Cerebellar nuclear complex (tissue), 1 donor: ENCODE results near the gene AP3B1.

Experiments used
- DNase-seq, 2 experiments: peaks; one replicate each; lab custom pipeline; 2025; lab: John Stamatoyannopoulos, UW

The AP3B1 gene

DNA sequence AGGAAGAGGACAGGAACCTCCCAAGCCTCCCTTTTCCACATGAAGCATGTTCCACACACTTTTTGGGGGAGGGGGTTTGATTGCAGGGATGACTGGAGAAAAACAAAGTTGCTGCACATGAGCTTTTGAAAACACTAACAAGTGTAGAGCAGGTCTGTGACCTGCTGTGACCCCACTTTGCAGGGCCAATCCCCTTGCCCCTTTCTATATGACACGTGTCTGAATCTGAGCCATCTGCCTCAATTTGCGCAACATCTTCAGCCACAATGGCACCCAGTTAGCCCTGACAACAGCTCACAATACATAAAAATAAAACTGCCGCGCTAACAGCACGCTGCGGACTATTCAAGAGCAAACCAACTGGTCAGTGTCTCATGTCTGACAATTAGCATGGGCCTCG is 290.6 kb downstream of the AP3B1 start:
- no peak for DNase-seq

DNA sequence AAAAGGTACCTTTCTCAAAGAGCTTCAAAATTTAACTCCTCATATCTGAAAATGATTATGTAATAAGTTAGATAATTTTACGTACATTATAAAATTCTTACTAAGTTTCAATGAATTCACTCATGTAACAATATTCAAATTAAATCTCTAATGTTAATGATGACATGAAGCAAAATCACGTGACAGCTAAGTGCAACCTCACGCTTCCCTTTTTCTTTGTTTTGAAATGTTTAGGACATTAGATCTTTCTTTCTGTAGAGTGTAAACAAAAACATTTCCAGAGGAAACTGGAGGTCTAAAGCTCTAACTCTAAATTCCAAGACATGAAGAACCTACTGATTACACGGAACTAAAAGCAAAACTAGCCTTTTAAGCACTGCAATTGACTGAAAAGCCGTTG is 291.0 kb downstream of the AP3B1 start:
- no peak for DNase-seq

DNA sequence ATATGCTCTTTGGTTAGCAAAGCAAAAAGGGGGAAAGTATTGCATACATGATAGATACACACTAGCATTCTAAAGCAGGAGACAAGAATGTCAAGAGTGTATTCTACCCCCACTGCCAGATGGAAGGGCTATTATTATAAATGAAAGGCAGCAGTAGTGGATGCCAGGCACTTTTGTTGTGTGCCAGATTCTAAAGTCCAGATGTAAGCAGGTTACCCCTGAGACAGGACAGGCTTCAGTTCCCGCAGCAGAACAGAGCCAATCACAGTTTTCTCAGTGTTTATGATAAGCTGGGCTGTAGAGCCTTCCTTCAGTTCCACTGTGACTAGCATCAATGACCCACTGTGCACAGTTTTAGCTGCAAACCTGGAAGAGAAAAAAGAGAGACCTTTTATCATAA is 291.8 kb downstream of the AP3B1 start:
- DNase-seq = no peak

DNA sequence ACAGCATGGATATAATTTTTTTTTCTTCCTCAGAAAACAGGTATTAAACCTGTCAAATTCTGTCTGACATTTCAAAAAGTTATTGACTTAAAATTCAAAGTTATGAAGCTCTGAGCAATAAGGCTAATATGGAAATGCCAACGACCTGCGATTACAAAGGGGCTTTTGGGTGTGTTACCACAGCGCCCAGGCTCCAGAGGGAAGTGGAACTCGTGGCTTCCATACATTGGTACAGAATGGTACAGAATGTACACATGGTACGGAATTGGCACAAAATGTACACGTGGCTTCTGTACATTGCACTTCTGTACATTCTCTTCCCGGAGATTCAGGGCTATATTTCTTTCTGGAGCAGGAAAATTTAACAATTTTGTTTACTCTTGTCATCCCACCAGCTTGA is 293.3 kb downstream of the AP3B1 start:
- no peak for DNase-seq

- DNase-seq = no peak
Observed at GRCh38 chr5:78000191-78000590, 294.3 kb downstream of the AP3B1 start.

DNA sequence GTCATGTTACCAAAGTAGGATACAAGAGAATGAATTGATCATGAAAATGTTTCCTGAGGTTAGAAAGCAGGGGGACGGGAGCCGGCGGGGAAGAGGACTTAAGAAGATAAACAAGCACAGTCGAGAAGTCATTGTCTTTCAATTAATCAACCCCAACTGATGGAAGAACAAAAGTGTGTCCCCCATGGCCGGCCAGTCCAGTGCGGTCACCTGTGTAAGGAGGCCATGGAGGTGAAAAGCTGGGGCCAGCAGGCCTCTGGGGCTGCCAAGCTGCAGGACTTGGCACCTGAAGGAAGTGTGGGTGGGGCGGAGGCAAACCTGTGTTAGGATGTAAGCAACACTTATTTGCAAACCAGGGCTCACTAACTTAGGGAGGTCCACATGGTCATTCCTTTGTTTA is 295.1 kb downstream of the AP3B1 start:
- DNase-seq = no peak

DNA sequence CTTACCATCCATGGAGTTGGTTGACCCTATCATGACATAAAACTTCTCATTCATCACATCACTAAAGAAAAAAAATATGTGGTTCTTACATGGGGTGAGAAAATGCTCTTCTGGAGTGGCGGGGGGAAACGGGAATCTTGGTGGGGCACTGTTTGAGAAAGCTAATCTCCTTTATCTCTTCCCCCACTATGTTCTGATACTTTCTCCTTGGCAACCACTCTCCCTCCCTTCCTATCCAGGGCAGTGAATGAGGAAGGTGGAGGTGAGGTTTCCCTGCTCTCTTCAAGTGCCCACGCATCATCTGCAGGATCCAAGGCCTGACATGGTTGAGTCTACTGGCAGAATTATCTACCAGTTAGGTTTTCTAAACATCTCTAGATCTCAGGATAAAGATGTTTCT is 297.6 kb downstream of the AP3B1 start:
- no peak for DNase-seq

DNA sequence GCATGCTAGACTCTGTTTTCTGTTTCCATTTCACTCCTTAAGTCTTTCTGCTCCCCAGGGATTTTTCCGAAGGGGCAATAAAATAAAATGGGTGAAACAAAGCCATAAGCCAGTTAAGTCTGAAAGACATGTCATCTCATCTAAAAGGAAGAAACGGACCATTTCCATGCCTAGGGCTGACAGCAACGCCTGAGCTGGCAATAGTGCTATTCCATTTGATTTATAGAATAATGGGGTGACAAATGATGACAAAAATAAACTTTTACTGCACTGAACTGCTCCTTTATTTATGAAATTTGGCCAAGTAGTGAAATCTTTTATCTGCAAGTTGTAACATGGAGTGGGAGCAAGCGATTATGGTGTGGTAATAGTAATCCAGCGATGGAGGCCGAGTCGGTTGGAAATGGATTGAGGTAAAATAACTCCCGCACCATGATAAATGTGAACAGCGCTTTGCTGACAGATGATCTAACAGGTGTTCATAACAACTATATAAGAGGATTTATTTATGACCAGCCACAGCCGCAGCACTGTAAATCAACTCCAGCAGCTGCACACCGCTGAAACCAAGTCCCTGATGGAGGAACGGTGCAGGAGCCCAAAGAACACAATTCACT is 298.6 kb downstream of the AP3B1 start:
- no peak for DNase-seq

GRCh38 chr5:77994943-77995342 is 299.6 kb downstream of the AP3B1 start:
- no peak for DNase-seq

- no peak for DNase-seq
Observed at GRCh38 chr5:77993855-77994318, 300.6 kb downstream of the AP3B1 start.

DNA sequence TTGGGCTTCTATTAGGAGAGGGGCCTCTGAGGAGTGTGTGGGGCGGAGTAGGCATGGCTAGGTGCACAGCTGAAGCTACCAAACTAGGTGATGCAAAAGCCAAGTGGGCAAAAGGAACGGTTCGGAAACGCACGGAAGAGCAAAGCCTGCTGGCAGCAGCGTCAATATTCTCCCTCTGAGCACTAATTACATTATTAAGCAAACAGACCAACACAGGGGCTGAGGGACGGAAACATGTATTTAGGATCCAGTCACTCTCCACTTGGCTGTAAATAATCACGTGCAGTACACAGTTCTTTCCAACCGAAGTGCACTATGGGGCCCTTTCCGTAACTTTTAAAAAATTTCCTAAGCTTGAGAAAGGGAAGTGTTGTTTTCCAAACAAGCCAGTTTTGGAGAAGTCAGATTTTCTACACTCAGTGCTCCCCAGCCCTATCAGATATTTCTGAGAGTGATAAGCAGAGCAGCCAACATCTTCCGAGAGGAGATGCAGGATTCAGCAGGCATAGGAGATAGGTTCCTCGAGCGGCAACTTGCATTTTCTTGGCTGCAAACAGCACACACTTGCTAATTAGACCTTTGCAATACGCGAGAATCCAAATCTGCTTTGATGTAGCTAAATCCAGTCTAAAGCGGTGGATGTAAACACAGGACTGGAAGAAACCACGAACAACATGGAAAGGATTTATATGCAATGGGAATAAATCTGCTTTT is 301.2 kb downstream of the AP3B1 start:
- DNase-seq = no peak

GRCh38 chr5:77991084-77991483 is 303.4 kb downstream of the AP3B1 start:
- no peak for DNase-seq

GRCh38 chr5:77990020-77990419 is 304.5 kb downstream of the AP3B1 start:
- DNase-seq = no peak

DNA sequence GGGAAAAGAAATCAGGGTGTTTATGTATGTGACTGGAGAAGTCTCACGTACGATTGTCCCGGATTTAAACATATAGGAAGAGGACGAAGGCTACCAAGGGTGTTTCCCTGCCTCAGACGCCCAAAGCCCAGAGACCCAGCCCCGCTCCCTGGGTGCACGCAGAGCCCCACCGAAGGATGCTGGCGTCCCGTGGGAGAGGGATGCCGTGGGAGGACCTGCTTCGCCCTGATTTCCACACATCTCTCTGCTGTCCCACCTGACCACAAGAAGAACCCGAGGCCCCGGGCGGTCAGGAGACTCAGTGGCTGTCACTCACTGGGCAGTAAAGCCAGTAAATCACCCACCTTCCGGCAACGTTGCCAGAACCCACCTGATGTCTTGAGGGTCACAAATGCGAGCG is 306.5 kb downstream of the AP3B1 start:
- DNase-seq = no peak

DNA sequence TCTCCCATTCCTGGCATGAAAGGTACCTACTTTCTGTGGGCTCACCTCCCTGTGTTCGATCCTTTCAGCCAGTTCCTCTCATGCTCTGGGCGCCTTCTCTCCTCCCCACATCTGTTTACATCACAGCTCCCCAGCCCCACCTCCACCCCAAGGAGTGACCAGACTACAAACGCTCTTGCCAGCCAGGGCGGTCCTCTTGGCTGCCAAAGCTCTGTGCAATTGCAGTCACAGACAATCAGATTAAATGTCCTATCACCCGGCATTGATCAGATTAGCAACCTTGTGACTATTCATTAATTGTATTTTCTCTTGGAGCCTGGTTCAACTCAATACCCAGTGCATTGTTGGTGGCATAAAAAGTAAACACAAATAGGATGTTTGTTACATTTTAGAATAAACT is 307.2 kb downstream of the AP3B1 start:
- no peak for DNase-seq

- no peak for DNase-seq
Observed at GRCh38 chr5:77986261-77986660, 308.2 kb downstream of the AP3B1 start.

DNA sequence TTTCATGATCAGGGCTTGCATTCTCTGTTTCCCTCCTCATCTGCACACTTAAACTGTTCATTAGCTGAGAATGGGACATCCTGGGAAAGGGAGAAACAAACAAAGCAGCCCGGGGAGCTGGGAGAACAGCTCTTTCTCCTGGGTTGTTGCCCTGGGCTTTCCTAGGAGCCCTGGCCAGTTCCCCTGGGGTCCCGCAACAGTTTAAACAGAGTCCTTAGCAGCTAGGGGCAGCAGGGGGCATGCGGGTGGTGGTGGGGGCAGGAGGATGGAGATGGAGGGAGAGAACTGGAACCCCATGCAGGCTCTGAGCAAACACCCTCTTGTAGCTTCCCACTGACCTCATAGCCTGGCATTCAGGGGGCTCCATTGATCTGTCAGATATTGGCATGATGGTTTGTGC is 309.3 kb downstream of the AP3B1 start:
- DNase-seq = no peak

GRCh38 chr5:77984587-77984986 is 309.9 kb downstream of the AP3B1 start:
- DNase-seq = no peak

DNA sequence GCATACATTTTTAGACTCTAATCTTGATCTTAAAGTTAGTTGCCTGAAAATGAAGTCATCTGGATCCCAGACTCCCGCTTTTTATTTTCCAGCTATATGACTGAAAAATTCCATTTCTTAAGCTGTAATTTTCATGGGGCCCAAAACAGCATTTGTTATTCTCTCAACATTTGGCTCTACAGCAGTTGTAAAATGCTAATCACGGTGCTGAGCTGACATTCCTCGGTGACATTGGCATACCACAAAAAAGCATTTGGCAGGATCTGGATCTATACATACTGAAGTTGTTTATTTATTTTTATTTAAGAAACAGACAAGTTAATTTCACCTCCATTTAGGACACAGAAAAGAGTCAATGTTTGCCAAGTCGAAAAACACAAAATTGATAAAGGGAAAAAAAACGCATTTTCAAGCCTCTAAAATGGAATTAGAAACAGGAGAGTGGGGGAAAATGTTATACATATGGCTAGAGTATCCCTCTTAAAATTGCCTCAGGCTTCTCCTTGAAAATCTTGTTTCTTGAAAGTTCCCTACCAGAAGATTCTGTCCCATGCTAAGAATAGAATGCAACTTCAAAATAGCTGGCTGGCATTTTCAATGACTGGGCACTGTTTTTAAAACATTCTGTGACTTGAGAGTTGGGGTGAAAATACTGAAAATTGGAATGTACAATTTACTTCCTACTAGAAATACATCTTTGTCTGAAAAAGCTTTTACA is 310.9 kb downstream of the AP3B1 start:
- no peak for DNase-seq

GRCh38 chr5:77981820-77982219 is 312.7 kb downstream of the AP3B1 start:
- DNase-seq = no peak

- DNase-seq = no peak
Observed at GRCh38 chr5:77974576-77974975, 319.9 kb downstream of the AP3B1 start.

- DNase-seq = no peak
Observed at GRCh38 chr5:77973253-77973609, 321.3 kb downstream of the AP3B1 start.
